ENCODE results near the gene MB21D2. TPM values are rescaled to one million over a fixed set of nuclear protein-coding genes. Genes with fewer than 3 reads are reported as not detected.

The MB21D2 gene
- total RNA-seq, 1 donor from 2014 or later = 8.6 TPM

- H3K4me3 Mint-ChIP-seq = no peak overlapping the region
Measured at GRCh38 chr3:192933259-192933658, 15.6 kb upstream of the MB21D2 start.

GRCh38 chr3:192931825-192932224 lies 14.2 kb upstream of the MB21D2 start:
- DNase-seq = no peak
- Mint-ChIP-seq H3K9me3 (no peaks in the 10 kb centered on the region), H3K4me3 (no peak overlapping the region), H3K4me1 (peaks cover 9% of the 10 kb centered on the region), H3K27me3 (peaks cover 3% of the 10 kb centered on the region), H3K27ac (no peak overlapping the region), H3K36me3 (ENCODE audit: low read depth) (no peaks in the 10 kb centered on the region)
- intact Hi-C loops (cut with micrococcal nuclease) = no loop called here

More at GRCh38 chr3:192933259-192933658, 15.6 kb upstream of the MB21D2 start:
- no peaks in the 10 kb centered on the region for H3K9me3 Mint-ChIP-seq
- H3K27ac Mint-ChIP-seq = no peak overlapping the region
- H3K27me3 Mint-ChIP-seq = no peaks in the 10 kb centered on the region
- intact Hi-C loops (cut with micrococcal nuclease) = no loop called here
- H3K4me1 Mint-ChIP-seq = peaks cover 9% of the 10 kb centered on the region
- no peaks in the 10 kb centered on the region for H3K36me3 Mint-ChIP-seq (ENCODE audit: low read depth)
- no peak for DNase-seq

GRCh38 chr3:192930577-192930976 lies 12.9 kb upstream of the MB21D2 start:
- DNase-seq = no peak
- no peak overlapping the region for H3K4me3 Mint-ChIP-seq
- H3K36me3 Mint-ChIP-seq (ENCODE audit: low read depth) = no peaks in the 10 kb centered on the region
- no peaks in the 10 kb centered on the region for H3K9me3 Mint-ChIP-seq
- H3K27me3 Mint-ChIP-seq = peaks cover 7% of the 10 kb centered on the region
- intact Hi-C loops (cut with micrococcal nuclease) = no loop called here
- peaks cover 9% of the 10 kb centered on the region for H3K4me1 Mint-ChIP-seq
- no peak overlapping the region for H3K27ac Mint-ChIP-seq

GRCh38 chr3:192929755-192930547 lies 12.3 kb upstream of the MB21D2 start:
- H3K36me3 Mint-ChIP-seq (ENCODE audit: low read depth) = no peaks in the 10 kb centered on the region
- no peak overlapping the region for H3K27ac Mint-ChIP-seq
- peaks cover 3% of the 10 kb centered on the region for H3K4me1 Mint-ChIP-seq
- no peaks in the 10 kb centered on the region for H3K9me3 Mint-ChIP-seq
- no peak for DNase-seq
- H3K4me3 Mint-ChIP-seq = no peak overlapping the region
- H3K27me3 Mint-ChIP-seq = peaks cover 7% of the 10 kb centered on the region
- intact Hi-C loops (cut with micrococcal nuclease) = no loop called here

GRCh38 chr3:192929146-192929545 lies 11.5 kb upstream of the MB21D2 start:
- Mint-ChIP-seq H3K27ac (no peak overlapping the region), H3K4me3 (no peak overlapping the region), H3K4me1 (peaks cover 2% of the 10 kb centered on the region), H3K9me3 (no peaks in the 10 kb centered on the region), H3K27me3 (peaks cover 7% of the 10 kb centered on the region), H3K36me3 (ENCODE audit: low read depth) (no peaks in the 10 kb centered on the region)
- no peak for DNase-seq
- intact Hi-C loops (cut with micrococcal nuclease) = no loop called here

GRCh38 chr3:192928720-192929119 lies 11.1 kb upstream of the MB21D2 start:
- H3K27ac Mint-ChIP-seq = no peak overlapping the region
- intact Hi-C loops (cut with micrococcal nuclease) = no loop called here
- no peaks in the 10 kb centered on the region for H3K4me1 Mint-ChIP-seq
- DNase-seq = no peak
- no peaks in the 10 kb centered on the region for H3K9me3 Mint-ChIP-seq
- peaks cover 9% of the 10 kb centered on the region for H3K27me3 Mint-ChIP-seq
- H3K4me3 Mint-ChIP-seq = no peak overlapping the region
- no peaks in the 10 kb centered on the region for H3K36me3 Mint-ChIP-seq (ENCODE audit: low read depth)

GRCh38 chr3:192928016-192928415 lies 10.4 kb upstream of the MB21D2 start:
- H3K27me3 Mint-ChIP-seq = peaks cover 13% of the 10 kb centered on the region
- no peak for DNase-seq
- no peaks in the 10 kb centered on the region for H3K36me3 Mint-ChIP-seq (ENCODE audit: low read depth)
- H3K4me1 Mint-ChIP-seq = no peaks in the 10 kb centered on the region
- intact Hi-C loops (cut with micrococcal nuclease) = no loop called here
- H3K27ac Mint-ChIP-seq = no peak overlapping the region
- H3K4me3 Mint-ChIP-seq = no peak overlapping the region
- no peaks in the 10 kb centered on the region for H3K9me3 Mint-ChIP-seq

GRCh38 chr3:192927016-192927415 lies 9.4 kb upstream of the MB21D2 start:
- Mint-ChIP-seq H3K4me1 (no peaks in the 10 kb centered on the region), H3K27me3 (peaks cover 16% of the 10 kb centered on the region)
- intact Hi-C loops (cut with micrococcal nuclease) = no loop called here

GRCh38 chr3:192923731-192924130 lies 6.1 kb upstream of the MB21D2 start:
- Mint-ChIP-seq H3K27me3 (peaks cover 38% of the 10 kb centered on the region), H3K9me3 (no peaks in the 10 kb centered on the region), H3K36me3 (ENCODE audit: low read depth) (no peaks in the 10 kb centered on the region), H3K27ac (no peak overlapping the region), H3K4me3 (no peak overlapping the region), H3K4me1 (peaks cover 14% of the 10 kb centered on the region)
- no peak for DNase-seq
- intact Hi-C loops (cut with micrococcal nuclease) = no loop called here

More at GRCh38 chr3:192927016-192927415, 9.4 kb upstream of the MB21D2 start:
- H3K9me3 Mint-ChIP-seq = no peaks in the 10 kb centered on the region
- no peak for DNase-seq
- H3K4me3 Mint-ChIP-seq = no peak overlapping the region
- H3K27ac Mint-ChIP-seq = no peak overlapping the region
- H3K36me3 Mint-ChIP-seq (ENCODE audit: low read depth) = no peaks in the 10 kb centered on the region

GRCh38 chr3:192921793-192922192 lies 4.1 kb upstream of the MB21D2 start:
- Mint-ChIP-seq H3K27me3 (peaks cover 42% of the 10 kb centered on the region), H3K36me3 (ENCODE audit: low read depth) (no peaks in the 10 kb centered on the region), H3K4me1 (peaks cover 24% of the 10 kb centered on the region), H3K9me3 (no peaks in the 10 kb centered on the region), H3K4me3 (no peak overlapping the region), H3K27ac (no peak overlapping the region)
- intact Hi-C loops (cut with micrococcal nuclease) = no loop called here
- DNase-seq = no peak

- no peak overlapping the region for H3K4me3 Mint-ChIP-seq
- H3K4me1 Mint-ChIP-seq = peaks cover 29% of the 10 kb centered on the region
- intact Hi-C loops (cut with micrococcal nuclease) = no loop called here
- DNase-seq = no peak
- no peak overlapping the region for H3K27ac Mint-ChIP-seq
- H3K27me3 Mint-ChIP-seq = peaks cover 47% of the 10 kb centered on the region
- H3K9me3 Mint-ChIP-seq = no peaks in the 10 kb centered on the region
- H3K36me3 Mint-ChIP-seq (ENCODE audit: low read depth) = no peaks in the 10 kb centered on the region
Measured at GRCh38 chr3:192920411-192920810, 2.8 kb upstream of the MB21D2 start.

- DNase-seq = no peak
- no peaks in the 10 kb centered on the region for H3K36me3 Mint-ChIP-seq (ENCODE audit: low read depth)
- intact Hi-C loops (cut with micrococcal nuclease) = loop anchor here (2.0 kb wide), 1 partner anchor 121 kb away; no protein-coding TSS in a partner anchor
- H3K27ac Mint-ChIP-seq = no peak overlapping the region
- peaks cover 34% of the 10 kb centered on the region for H3K4me1 Mint-ChIP-seq
- H3K27me3 Mint-ChIP-seq = peaks cover 52% of the 10 kb centered on the region
- no peaks in the 10 kb centered on the region for H3K9me3 Mint-ChIP-seq
- H3K4me3 Mint-ChIP-seq = no peak overlapping the region
Measured at GRCh38 chr3:192919901-192920300, 2.2 kb upstream of the MB21D2 start.

GRCh38 chr3:192918275-192918588 lies 576 bp upstream of the MB21D2 start:
- intact Hi-C loops (cut with micrococcal nuclease) = loop anchor here (1.0 to 2.0 kb wide), 4 partner anchors 16 to 123 kb away; no protein-coding TSS in a partner anchor
- H3K4me3 Mint-ChIP-seq = peak overlapping the region; percentile 96
- peak overlapping the region; percentile 92 for H3K27ac Mint-ChIP-seq
- DNase-seq = no peak
- H3K4me1 Mint-ChIP-seq = peaks cover 44% of the 10 kb centered on the region
- peaks cover 3% of the 10 kb centered on the region for H3K36me3 Mint-ChIP-seq (ENCODE audit: low read depth)
- peaks cover 50% of the 10 kb centered on the region for H3K27me3 Mint-ChIP-seq
- no peaks in the 10 kb centered on the region for H3K9me3 Mint-ChIP-seq

- peak; percentile 85 for DNase-seq
- peak overlapping the region; percentile 91 for H3K27ac Mint-ChIP-seq
- H3K36me3 Mint-ChIP-seq (ENCODE audit: low read depth) = peaks cover 5% of the 10 kb centered on the region
- peak overlapping the region; percentile 96 for H3K4me3 Mint-ChIP-seq
- peaks cover 47% of the 10 kb centered on the region for H3K27me3 Mint-ChIP-seq
- peaks cover 48% of the 10 kb centered on the region for H3K4me1 Mint-ChIP-seq
- H3K9me3 Mint-ChIP-seq = no peaks in the 10 kb centered on the region
- intact Hi-C loops (cut with micrococcal nuclease) = loop anchor here (1.0 kb wide), 4 partner anchors 24 to 86 kb away; no protein-coding TSS in a partner anchor
Measured at GRCh38 chr3:192917028-192917403, 640 bp downstream of the MB21D2 start.

Measured in activated CD4-positive, alpha-beta T cell treated with anti-CD3 and anti-CD28 coated beads, Interleukin-2, amount 10 ng/mL, durations not matched to agents 24 days and 14 days (primary cell).